Mononuclear cell (primary cell): ENCODE results near the gene VTI1B. TPM values are rescaled to one million over a fixed set of nuclear protein-coding genes. Genes with fewer than 3 reads are reported as not detected.

Experiments
- H3K27me3 ChIP-seq: 2 replicates; pipeline ENCODE4 v1.6.0; 2011; ENCODE audit warnings: low read length, control low read depth; ENCODE audit not compliant: insufficient read depth
- H3K4me1 ChIP-seq: 2 replicates; pipeline ENCODE4 v1.5.1; 2011; ENCODE audit warnings: mild to moderate bottlenecking, low read length, control low read depth; ENCODE audit not compliant: insufficient read depth
- H3K4me3 ChIP-seq: 2 replicates; pipeline ENCODE4 v1.5.1; 2011; ENCODE audit warnings: mild to moderate bottlenecking, low read length, moderate library complexity
- H3K9me3 ChIP-seq: 2 replicates; pipeline ENCODE4 v1.5.1; 2011; ENCODE audit warnings: low read depth, mild to moderate bottlenecking, control low read depth, low read length
- total RNA-seq: library from RNA; depleted of rRNA; stranded (reverse); fragments of >200 nt; gene quantifications from one replicate; pipeline ENCODE4 v1.2.3, GENCODE V29; 2012

Gene VTI1B
- total RNA-seq, 1 donor = 30.0 TPM

DNA sequence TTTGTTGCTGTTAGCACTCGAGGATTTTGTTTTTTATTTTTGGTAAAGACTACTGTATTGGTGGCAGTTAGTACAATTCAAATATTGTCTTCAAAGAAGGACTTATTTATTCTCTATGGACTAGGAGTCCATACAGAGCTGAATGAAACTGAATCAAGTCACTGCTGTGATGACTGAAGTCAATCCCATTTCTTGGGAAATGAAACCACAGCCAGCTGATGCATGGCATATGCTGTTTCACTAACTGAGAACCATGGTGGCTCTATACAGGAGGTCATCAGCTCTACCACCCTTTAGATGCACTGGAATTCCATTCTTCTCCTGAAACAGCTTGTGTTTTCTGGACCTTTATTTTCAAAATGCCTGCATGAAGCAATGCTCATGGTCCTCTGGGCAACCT lies 22.2 kb downstream of the VTI1B start:
- Histone ChIP-seq H3K27me3 (no peaks in the 10 kb centered on the region), H3K4me1 (no peaks in the 10 kb centered on the region), H3K9me3 (no peaks in the 10 kb centered on the region), H3K4me3 (no peak overlapping the region)

DNA sequence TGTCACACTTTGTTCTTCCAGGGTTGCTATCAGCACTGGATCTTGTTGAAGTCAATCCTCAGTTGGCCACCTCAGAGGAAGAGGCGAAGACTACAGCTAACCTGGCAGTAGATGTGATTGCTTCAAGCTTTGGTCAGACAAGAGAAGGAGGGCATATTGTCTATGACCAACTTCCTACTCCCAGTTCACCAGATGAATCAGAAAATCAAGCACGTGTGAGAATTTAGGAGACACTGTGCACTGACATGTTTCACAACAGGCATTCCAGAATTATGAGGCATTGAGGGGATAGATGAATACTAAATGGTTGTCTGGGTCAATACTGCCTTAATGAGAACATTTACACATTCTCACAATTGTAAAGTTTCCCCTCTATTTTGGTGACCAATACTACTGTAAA lies 23.7 kb downstream of the VTI1B start:
- Histone ChIP-seq H3K27me3 (no peaks in the 10 kb centered on the region), H3K9me3 (no peaks in the 10 kb centered on the region), H3K4me1 (no peaks in the 10 kb centered on the region), H3K4me3 (no peak overlapping the region)

DNA sequence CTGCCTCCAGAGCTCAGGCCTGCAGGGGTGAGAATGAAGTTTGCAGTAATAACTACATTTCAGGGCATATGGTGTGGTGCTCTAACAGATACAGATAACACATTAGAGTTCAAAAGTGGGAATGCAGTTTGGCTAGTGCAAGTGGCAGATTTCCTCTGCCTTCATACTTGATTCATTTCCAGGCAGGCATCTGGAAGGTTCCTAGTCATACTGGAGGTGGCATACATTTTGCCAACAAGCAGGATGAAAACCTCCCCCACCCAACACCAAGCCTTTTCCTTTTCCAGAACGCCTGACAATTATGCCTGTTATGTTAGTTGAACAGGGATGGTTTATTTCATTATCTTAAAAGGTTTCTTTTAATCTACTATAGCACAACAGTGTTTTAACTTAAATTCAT lies 24.3 kb downstream of the VTI1B start:
- H3K4me1 ChIP-seq = no peaks in the 10 kb centered on the region

DNA sequence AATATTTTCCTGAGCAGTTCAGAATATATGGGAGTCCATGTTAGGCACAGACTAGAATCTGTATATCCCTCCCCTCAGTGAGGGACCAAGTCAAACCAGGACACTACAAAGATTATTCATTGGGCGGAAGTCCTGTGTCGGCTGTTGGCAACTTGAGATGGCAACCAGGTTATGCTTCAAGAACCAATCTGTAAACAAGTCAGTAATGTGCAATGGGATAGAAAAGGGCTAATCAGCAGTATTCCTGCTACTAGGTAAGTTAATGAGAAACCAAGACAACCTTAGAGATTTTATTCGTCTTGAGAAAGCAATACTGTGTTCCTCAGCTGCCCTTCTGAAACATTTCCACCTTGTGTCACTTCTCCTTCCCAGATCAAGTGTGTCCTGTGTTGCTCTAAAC lies 28.3 kb downstream of the VTI1B start:
- Histone ChIP-seq H3K27me3 (no peaks in the 10 kb centered on the region), H3K9me3 (no peaks in the 10 kb centered on the region)

More for the DNA sequence above, 24.3 kb downstream of the VTI1B start:
- Histone ChIP-seq H3K4me3 (no peak overlapping the region), H3K9me3 (no peaks in the 10 kb centered on the region), H3K27me3 (no peaks in the 10 kb centered on the region)

DNA sequence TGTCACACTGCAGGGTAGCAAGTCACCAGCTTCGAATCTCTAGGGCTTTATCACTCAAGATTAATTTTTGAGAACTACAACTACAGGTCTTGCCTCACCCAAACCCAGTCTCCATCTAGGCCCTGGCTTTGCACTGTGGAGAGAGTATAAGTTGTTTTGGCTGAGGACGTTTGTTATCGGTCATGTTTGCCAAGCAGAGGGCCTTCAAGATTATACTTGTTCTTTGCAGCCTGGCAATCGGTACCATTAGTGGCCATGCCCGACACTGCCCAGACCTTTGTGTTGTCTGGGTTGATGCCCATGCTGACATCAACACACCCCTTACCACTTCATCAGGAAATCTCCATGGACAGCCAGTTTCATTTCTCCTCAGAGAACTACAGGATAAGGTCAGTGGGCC lies 29.0 kb downstream of the VTI1B start:
- Histone ChIP-seq H3K27me3 (no peaks in the 10 kb centered on the region), H3K4me1 (no peaks in the 10 kb centered on the region), H3K4me3 (no peak overlapping the region), H3K9me3 (no peaks in the 10 kb centered on the region)

More for the DNA sequence above, 28.3 kb downstream of the VTI1B start:
- Histone ChIP-seq H3K4me3 (no peak overlapping the region), H3K4me1 (no peaks in the 10 kb centered on the region)

DNA sequence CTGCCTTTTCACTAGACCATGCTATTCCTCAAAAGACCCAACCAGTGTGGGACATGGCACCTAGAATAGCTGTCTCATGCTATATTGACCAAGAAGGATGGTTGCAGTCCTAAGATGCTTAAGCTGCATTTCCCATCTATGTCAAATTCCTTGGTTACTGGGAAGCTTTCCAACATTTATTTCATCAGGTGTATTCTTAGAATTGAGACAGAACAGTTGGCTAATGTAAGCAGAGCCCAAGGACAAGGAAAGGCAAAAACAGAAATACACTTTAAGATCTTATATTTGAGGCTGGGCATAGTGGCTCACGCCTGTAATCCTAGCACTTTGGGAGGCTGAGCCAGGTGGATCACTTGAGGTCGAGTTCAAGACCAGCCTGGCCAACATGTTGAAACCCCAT lies 30.0 kb downstream of the VTI1B start:
- Histone ChIP-seq H3K4me1 (no peaks in the 10 kb centered on the region), H3K27me3 (no peaks in the 10 kb centered on the region), H3K4me3 (no peak overlapping the region), H3K9me3 (no peaks in the 10 kb centered on the region)

DNA sequence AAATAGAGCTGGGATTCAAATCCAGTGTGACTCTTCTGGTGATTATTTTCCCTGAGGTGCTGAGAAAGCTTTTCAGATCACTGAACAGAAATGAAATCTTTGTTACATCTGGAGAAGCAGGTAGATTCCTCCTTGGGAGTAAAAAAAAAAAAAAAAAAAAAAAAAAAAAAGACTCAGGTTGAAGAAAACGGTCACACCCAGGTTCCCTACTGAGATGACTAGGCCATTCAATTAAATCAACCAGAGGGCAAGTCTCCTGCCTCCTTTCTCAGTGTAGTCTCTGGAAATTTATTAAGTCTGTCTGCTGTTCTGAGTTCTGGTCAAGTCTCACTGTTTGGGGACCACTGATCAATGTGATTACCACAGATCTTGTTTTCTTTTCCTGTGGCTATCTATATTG lies 30.7 kb downstream of the VTI1B start:
- H3K4me1 ChIP-seq = no peaks in the 10 kb centered on the region
- H3K4me3 ChIP-seq = no peak overlapping the region

DNA sequence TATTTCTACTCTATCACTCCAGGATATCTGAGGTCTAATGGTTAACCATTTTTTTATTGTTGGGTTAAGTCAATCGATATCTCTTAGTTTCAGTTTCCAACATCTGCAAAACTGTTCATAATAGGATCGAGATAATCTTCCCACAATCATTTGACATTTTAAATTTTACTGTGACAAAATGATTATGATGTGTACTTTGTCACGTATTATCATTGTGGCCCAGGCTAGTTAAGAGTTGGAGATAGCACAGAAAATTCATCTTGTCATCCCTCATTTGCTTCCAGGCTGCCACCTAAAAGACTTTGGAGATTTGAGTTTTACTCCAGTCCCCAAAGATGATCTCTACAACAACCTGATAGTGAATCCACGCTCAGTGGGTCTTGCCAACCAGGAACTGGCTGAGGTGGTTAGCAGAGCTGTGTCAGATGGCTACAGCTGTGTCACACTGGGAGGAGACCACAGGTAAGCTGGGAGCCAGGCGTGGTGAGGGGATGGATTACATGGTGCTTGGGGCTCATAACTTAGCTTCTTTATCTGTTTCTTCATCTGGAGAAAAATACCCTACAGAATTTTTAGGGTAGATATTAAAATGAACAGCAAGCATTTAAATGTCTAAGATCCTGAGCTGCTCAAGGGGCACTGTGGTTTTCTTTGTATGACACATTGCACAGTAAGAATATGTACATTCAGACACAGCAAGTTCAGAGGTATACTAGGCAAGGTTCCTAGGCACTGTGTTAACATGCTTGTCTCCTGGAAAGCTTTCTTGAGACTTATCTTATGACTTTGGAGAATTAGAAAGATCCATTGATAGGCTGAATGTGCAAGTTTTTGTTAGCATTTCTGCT lies 32.3 kb downstream of the VTI1B start:
- Histone ChIP-seq H3K4me3 (no peak overlapping the region), H3K27me3 (no peaks in the 10 kb centered on the region), H3K4me1 (no peaks in the 10 kb centered on the region), H3K9me3 (no peaks in the 10 kb centered on the region)

More for the DNA sequence above, 30.7 kb downstream of the VTI1B start:
- Histone ChIP-seq H3K9me3 (no peaks in the 10 kb centered on the region), H3K27me3 (no peaks in the 10 kb centered on the region)

DNA sequence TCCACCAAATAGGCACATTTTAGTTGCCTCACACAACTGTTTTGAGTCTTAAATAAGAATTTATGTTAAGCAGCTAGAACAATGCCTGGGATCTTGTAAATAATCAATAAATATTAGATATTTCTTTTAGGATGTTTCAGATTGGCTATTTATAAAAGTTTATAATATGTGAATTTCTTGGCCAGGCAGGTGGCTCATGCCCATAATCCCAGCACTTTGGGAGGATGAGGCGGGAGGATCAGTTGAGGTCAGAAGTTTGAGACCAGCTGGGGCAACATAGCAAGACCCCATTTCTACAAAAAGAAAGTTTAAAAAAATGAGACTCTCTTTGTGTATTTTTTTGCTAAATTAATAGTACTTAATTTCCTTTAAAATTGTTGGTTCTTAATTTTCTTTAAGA lies 33.0 kb downstream of the VTI1B start:
- Histone ChIP-seq H3K9me3 (no peaks in the 10 kb centered on the region), H3K4me1 (no peaks in the 10 kb centered on the region), H3K27me3 (no peaks in the 10 kb centered on the region), H3K4me3 (no peak overlapping the region)

DNA sequence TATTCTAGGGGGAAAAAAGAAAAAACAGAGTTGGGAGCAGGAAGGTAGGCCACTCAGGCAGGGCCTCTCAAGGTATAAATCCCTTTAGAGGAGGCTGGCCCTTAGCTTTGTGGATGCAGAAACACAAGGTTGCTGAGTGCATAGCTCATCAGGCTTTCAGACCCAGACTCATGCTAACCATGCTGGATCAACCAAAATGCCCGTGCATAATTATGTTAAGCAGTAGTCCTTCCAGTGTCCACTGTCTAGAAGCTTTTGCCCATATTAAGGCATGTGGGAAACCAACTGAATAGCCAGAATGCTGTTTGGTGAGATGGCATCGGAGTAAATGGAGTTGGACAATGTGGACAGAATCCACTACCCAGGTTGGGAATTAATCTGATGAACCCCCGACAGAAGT lies 35.8 kb downstream of the VTI1B start:
- Histone ChIP-seq H3K4me3 (no peak overlapping the region), H3K27me3 (no peaks in the 10 kb centered on the region), H3K4me1 (no peaks in the 10 kb centered on the region), H3K9me3 (no peaks in the 10 kb centered on the region)

DNA sequence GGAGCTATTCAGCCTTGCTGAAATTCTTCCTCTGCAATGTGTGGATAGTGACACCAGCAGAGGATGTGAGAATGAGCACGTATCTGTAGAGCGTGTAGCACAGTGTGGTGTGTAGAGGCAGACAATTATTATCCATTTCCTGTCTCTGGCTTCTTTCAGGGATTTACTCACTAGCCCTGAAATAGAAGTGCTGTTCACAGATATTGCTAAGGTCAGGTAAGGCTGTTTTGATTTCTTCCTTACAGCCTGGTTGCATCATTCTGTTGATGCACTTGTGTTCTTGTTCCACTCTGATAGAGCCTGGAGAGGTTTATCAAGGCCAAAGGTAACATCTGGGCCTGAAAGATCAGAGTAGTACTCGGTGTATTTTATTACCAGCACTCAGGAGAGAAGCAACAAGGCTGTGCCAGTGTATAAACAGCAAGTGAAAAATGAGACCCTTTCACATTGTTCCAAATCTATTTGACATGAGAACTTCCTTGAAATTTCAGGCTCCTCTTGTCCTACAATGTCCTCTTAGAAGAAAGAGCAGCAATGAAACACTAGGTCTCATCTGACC lies 38.0 kb downstream of the VTI1B start:
- Histone ChIP-seq H3K4me1 (no peaks in the 10 kb centered on the region), H3K27me3 (no peaks in the 10 kb centered on the region), H3K9me3 (no peaks in the 10 kb centered on the region), H3K4me3 (no peak overlapping the region)

DNA sequence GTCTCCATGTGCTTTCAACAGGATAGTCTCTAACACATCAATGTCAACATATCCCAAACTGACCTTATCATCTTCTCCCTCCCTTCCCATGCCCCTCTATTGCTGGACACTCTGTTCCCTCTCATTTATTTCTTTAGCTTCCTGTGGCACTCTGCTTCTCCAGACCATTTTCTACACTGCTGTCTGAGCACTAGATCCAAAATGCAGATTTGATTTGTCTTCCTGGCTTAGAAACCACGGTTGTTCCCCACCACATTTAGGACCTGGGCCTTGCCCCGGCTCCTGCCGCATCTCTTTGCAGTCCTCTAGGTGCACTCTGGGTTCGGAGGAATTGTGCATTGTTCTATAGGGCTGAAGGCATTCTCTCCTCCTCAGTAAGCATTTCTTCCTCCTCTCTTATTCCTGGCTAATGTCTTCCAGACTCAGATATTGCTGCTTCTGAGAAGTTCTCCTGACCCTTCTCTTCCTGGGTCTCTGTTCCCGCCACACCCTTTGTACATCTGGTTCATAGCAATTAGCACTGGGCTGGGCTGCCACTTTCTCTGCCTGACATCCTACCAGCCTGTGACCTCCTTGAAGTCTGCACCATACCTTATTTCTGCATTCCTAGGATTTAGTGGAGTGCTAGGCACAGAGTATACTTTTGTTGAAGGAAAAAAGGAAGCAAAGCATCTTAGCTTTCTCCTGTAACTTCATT lies 40.8 kb downstream of the VTI1B start:
- no peak overlapping the region for H3K4me3 ChIP-seq
- H3K4me1 ChIP-seq = no peaks in the 10 kb centered on the region
- no peaks in the 10 kb centered on the region for H3K9me3 ChIP-seq
- no peaks in the 10 kb centered on the region for H3K27me3 ChIP-seq

DNA sequence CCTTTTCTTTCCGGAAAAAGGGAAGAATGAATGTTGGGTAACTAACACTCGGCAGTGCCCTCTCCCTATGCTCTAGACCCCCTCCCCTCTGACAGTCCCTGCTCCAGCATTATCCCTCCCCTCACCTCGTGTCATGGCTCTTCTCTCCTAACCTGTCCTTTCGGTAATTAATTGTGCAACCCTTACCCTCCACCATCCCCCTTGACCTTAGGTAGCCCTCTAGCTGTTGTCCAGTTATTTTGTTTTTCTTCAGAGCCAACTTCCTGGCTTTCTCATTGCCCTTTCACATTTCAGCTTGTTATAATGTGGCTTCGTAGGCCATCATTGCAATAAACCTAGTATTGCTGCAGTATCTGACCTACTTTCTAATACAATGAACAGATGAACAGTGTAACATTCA lies 43.5 kb downstream of the VTI1B start:
- no peaks in the 10 kb centered on the region for H3K9me3 ChIP-seq
- no peaks in the 10 kb centered on the region for H3K4me1 ChIP-seq
- no peaks in the 10 kb centered on the region for H3K27me3 ChIP-seq
- no peak overlapping the region for H3K4me3 ChIP-seq

DNA sequence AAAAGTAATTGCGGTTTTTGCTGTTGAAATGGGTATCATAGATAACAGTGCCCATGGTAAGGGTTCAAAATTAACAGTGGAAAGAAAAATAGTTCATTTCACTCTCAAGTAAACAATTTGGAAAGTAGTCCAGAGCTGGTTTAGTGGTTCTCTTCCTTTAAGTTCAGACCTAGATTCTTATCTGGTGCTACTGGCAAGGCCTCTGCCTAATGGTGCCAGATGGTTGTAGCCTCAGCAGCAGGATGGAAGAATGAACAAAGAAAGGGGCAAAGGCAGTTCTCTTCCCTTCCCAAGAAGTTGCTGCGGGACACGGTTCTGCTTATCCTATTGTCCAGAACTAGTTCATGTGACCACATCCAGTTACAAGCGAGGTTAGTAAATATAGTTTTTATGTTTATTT lies 44.2 kb downstream of the VTI1B start:
- Histone ChIP-seq H3K4me3 (no peak overlapping the region), H3K4me1 (no peaks in the 10 kb centered on the region), H3K9me3 (no peaks in the 10 kb centered on the region), H3K27me3 (no peaks in the 10 kb centered on the region)

DNA sequence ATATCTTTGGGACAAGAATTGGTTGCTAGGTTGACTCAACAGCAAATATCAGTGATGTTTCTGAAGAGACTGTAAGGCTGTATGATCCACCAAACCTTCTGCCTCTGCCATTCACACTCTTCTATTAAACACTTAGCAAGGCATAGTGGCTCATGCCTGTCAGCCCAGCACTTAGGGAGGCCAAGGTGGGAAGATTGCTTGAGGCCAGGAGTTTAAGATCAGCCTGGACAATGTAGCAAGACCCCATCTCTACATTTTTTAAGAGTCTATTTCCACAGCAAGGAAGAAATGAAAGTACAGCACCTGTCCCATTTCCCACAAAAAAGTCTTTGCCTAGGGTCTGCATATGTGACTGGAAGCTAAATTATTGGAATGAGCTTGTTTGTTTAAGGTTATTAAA lies 46.9 kb downstream of the VTI1B start:
- Histone ChIP-seq H3K4me3 (no peak overlapping the region), H3K4me1 (no peaks in the 10 kb centered on the region), H3K27me3 (no peaks in the 10 kb centered on the region), H3K9me3 (no peaks in the 10 kb centered on the region)
